ENCODE measurements around the gene ZDHHC11.

- TF ChIP-seq CTCF (conservative IDR thresholded peaks at IDR 0.05; ENCODE audit: low read depth, low read length) = no peak
- no peak for TF ChIP-seq EZH2 (IDR thresholded peaks at IDR 0.05; ENCODE audit: low read length, unreplicated experiment)
- TF ChIP-seq EZH2phosphoT487 (IDR thresholded peaks at IDR 0.05; ENCODE audit: borderline replicate concordance, low read length) = no peak
Observed at GRCh38 chr5:759111-759751, 91.6 kb downstream of the ZDHHC11 start.
